ENCODE results near the gene MYO15B.

MYO15B gene

GRCh38 chr17:75642784-75643642 lies 55.4 kb downstream of the MYO15B start:
- H3K27me3 Mint-ChIP-seq: no peaks in the 10 kb centered on the region
- H3K27ac Mint-ChIP-seq: no peak overlapping the region
- H3K4me1 Mint-ChIP-seq (ENCODE audit: low read depth): peaks cover 28% of the 10 kb centered on the region
- intact Hi-C loops (cut with micrococcal nuclease): no loop called here
- no peaks in the 10 kb centered on the region for H3K9me3 Mint-ChIP-seq
- H3K4me3 Mint-ChIP-seq: no peak overlapping the region
- H3K36me3 Mint-ChIP-seq (ENCODE audit: low read depth): peaks cover 56% of the 10 kb centered on the region

- H3K4me1 Mint-ChIP-seq (ENCODE audit: low read depth): peaks cover 28% of the 10 kb centered on the region
These were observed 56.0 kb downstream of the MYO15B start for GRCh38 chr17:75643643-75644017.

DNA sequence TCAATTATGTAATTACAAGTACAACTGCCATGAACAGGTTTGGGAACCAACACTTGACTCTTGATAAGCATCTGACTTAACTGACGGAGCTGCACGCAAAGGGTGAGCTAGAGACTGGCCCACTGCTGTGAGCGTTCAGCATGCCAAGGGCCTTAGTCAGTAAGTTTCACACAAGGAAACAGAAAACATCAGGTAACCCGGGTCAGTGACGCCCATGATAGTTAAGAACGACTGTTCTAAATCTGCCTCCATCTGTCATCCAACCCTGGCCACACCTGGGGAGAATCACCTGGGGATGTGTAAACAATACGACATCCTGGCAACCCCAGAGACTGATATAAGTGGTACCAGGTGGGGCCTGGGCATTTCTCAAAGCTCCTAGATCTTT lies 57.9 kb downstream of the MYO15B start:
- no peaks in the 10 kb centered on the region for H3K27me3 Mint-ChIP-seq
- H3K4me3 Mint-ChIP-seq: no peak overlapping the region
- intact Hi-C loops (cut with micrococcal nuclease): no loop called here
- no peaks in the 10 kb centered on the region for H3K9me3 Mint-ChIP-seq
- peaks cover 56% of the 10 kb centered on the region for H3K36me3 Mint-ChIP-seq (ENCODE audit: low read depth)
- peaks cover 28% of the 10 kb centered on the region for H3K4me1 Mint-ChIP-seq (ENCODE audit: low read depth)
- peak overlapping the region; percentile 73 for H3K27ac Mint-ChIP-seq

More at GRCh38 chr17:75643643-75644017, 56.0 kb downstream of the MYO15B start:
- peaks cover 56% of the 10 kb centered on the region for H3K36me3 Mint-ChIP-seq (ENCODE audit: low read depth)
- H3K4me3 Mint-ChIP-seq: no peak overlapping the region
- no peaks in the 10 kb centered on the region for H3K9me3 Mint-ChIP-seq
- intact Hi-C loops (cut with micrococcal nuclease): no loop called here
- H3K27ac Mint-ChIP-seq: no peak overlapping the region
- no peaks in the 10 kb centered on the region for H3K27me3 Mint-ChIP-seq

GRCh38 chr17:75645889-75646637 lies 58.5 kb downstream of the MYO15B start:
- Mint-ChIP-seq H3K4me3 (no peak overlapping the region), H3K4me1 (ENCODE audit: low read depth) (peaks cover 28% of the 10 kb centered on the region), H3K27me3 (no peaks in the 10 kb centered on the region), H3K9me3 (no peaks in the 10 kb centered on the region), H3K27ac (peak overlapping the region; percentile 73), H3K36me3 (ENCODE audit: low read depth) (peaks cover 57% of the 10 kb centered on the region)
- intact Hi-C loops (cut with micrococcal nuclease): no loop called here

- H3K27me3 Mint-ChIP-seq: no peaks in the 10 kb centered on the region
These were observed 59.0 kb downstream of the MYO15B start for GRCh38 chr17:75646638-75646992.

DNA sequence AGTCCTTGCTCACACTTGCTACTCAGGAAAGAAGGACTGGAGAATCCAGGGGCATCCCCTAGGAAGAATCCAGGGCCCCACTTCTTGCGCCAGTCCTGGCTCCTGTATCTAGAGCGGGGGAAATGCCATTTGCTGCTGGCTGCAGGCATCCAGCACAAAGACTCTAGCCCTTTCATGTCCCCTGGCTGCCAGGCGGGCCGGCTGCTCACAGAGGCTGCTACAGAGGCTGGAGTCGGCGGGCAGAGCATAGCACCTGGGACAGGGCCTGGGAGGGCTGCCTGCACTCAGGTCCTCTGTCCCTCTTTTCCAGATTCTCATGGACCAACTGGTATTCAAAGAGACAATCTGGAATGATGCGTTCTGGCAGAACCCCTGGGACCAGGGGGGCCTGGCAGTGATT lies 59.5 kb downstream of the MYO15B start:
- no peaks in the 10 kb centered on the region for H3K27me3 Mint-ChIP-seq

More at GRCh38 chr17:75646638-75646992, 59.0 kb downstream of the MYO15B start:
- H3K27ac Mint-ChIP-seq: peak overlapping the region; percentile 73
- H3K4me3 Mint-ChIP-seq: no peak overlapping the region
- H3K9me3 Mint-ChIP-seq: no peaks in the 10 kb centered on the region
- intact Hi-C loops (cut with micrococcal nuclease): no loop called here
- peaks cover 28% of the 10 kb centered on the region for H3K4me1 Mint-ChIP-seq (ENCODE audit: low read depth)
- H3K36me3 Mint-ChIP-seq (ENCODE audit: low read depth): peaks cover 60% of the 10 kb centered on the region

GRCh38 chr17:75647921-75648320 lies 60.3 kb downstream of the MYO15B start:
- intact Hi-C loops (cut with micrococcal nuclease): no loop called here
- Mint-ChIP-seq H3K4me1 (ENCODE audit: low read depth) (peaks cover 16% of the 10 kb centered on the region), H3K36me3 (ENCODE audit: low read depth) (peaks cover 67% of the 10 kb centered on the region), H3K4me3 (no peak overlapping the region), H3K27ac (no peak overlapping the region), H3K27me3 (no peaks in the 10 kb centered on the region), H3K9me3 (no peaks in the 10 kb centered on the region)

More for the DNA sequence above, 59.5 kb downstream of the MYO15B start:
- H3K4me1 Mint-ChIP-seq (ENCODE audit: low read depth): peaks cover 25% of the 10 kb centered on the region
- H3K27ac Mint-ChIP-seq: no peak overlapping the region
- H3K4me3 Mint-ChIP-seq: no peak overlapping the region
- intact Hi-C loops (cut with micrococcal nuclease): no loop called here
- peaks cover 60% of the 10 kb centered on the region for H3K36me3 Mint-ChIP-seq (ENCODE audit: low read depth)
- no peaks in the 10 kb centered on the region for H3K9me3 Mint-ChIP-seq

GRCh38 chr17:75649687-75650086 lies 62.1 kb downstream of the MYO15B start:
- intact Hi-C loops (cut with micrococcal nuclease): no loop called here
- no peaks in the 10 kb centered on the region for H3K9me3 Mint-ChIP-seq
- H3K4me3 Mint-ChIP-seq: no peak overlapping the region
- H3K27ac Mint-ChIP-seq: no peak overlapping the region
- no peaks in the 10 kb centered on the region for H3K27me3 Mint-ChIP-seq
- peaks cover 22% of the 10 kb centered on the region for H3K4me1 Mint-ChIP-seq (ENCODE audit: low read depth)
- H3K36me3 Mint-ChIP-seq (ENCODE audit: low read depth): peaks cover 71% of the 10 kb centered on the region

DNA sequence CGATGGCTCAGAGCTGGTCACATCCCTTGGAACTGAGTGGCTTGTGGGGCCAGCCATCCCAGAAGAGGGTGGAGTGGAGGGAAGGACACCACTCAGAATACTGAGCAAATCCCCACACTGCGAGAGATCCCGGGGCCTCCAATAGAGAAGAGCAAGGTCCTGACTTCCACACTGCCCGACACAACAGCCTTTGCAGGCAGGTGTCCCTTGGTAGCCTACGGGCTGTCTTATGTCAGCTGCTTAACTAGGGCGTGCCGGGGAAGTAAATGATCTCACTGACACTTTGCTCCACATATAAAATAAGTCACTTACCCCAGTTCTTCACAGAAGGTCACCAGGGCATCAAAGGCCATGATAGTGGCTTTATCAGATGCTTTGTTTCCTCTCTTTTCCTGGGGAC lies 63.3 kb downstream of the MYO15B start:
- Mint-ChIP-seq H3K36me3 (ENCODE audit: low read depth) (peaks cover 82% of the 10 kb centered on the region), H3K27me3 (no peaks in the 10 kb centered on the region), H3K9me3 (no peaks in the 10 kb centered on the region), H3K4me1 (ENCODE audit: low read depth) (peaks cover 17% of the 10 kb centered on the region), H3K4me3 (no peak overlapping the region), H3K27ac (no peak overlapping the region)
- intact Hi-C loops (cut with micrococcal nuclease): no loop called here

GRCh38 chr17:75652341-75652740 lies 64.7 kb downstream of the MYO15B start:
- H3K27me3 Mint-ChIP-seq: no peaks in the 10 kb centered on the region
- H3K36me3 Mint-ChIP-seq (ENCODE audit: low read depth): peaks cover 97% of the 10 kb centered on the region
- intact Hi-C loops (cut with micrococcal nuclease): no loop called here
- H3K4me3 Mint-ChIP-seq: no peak overlapping the region
- H3K4me1 Mint-ChIP-seq (ENCODE audit: low read depth): peaks cover 6% of the 10 kb centered on the region
- no peak overlapping the region for H3K27ac Mint-ChIP-seq
- H3K9me3 Mint-ChIP-seq: no peaks in the 10 kb centered on the region

- Mint-ChIP-seq H3K4me3 (no peak overlapping the region), H3K4me1 (ENCODE audit: low read depth) (peaks cover 6% of the 10 kb centered on the region), H3K27ac (no peak overlapping the region), H3K36me3 (ENCODE audit: low read depth) (peaks cover 97% of the 10 kb centered on the region), H3K27me3 (no peaks in the 10 kb centered on the region), H3K9me3 (no peaks in the 10 kb centered on the region)
- intact Hi-C loops (cut with micrococcal nuclease): no loop called here
These were observed 65.4 kb downstream of the MYO15B start for GRCh38 chr17:75652934-75653549.

GRCh38 chr17:75654176-75654575 lies 66.6 kb downstream of the MYO15B start:
- no peaks in the 10 kb centered on the region for H3K27me3 Mint-ChIP-seq
- H3K9me3 Mint-ChIP-seq: no peaks in the 10 kb centered on the region
- no peak overlapping the region for H3K27ac Mint-ChIP-seq
- H3K36me3 Mint-ChIP-seq (ENCODE audit: low read depth): peaks cover 93% of the 10 kb centered on the region
- H3K4me1 Mint-ChIP-seq (ENCODE audit: low read depth): peaks cover 6% of the 10 kb centered on the region
- intact Hi-C loops (cut with micrococcal nuclease): no loop called here
- no peak overlapping the region for H3K4me3 Mint-ChIP-seq

- peaks cover 87% of the 10 kb centered on the region for H3K36me3 Mint-ChIP-seq (ENCODE audit: low read depth)
- H3K27me3 Mint-ChIP-seq: no peaks in the 10 kb centered on the region
- intact Hi-C loops (cut with micrococcal nuclease): no loop called here
- H3K4me3 Mint-ChIP-seq: no peak overlapping the region
- no peaks in the 10 kb centered on the region for H3K9me3 Mint-ChIP-seq
- peaks cover 6% of the 10 kb centered on the region for H3K4me1 Mint-ChIP-seq (ENCODE audit: low read depth)
- H3K27ac Mint-ChIP-seq: no peak overlapping the region
These were observed 70.6 kb downstream of the MYO15B start for GRCh38 chr17:75658237-75658636.

- intact Hi-C loops (cut with micrococcal nuclease): no loop called here
- H3K9me3 Mint-ChIP-seq: no peaks in the 10 kb centered on the region
- H3K27ac Mint-ChIP-seq: no peak overlapping the region
- peaks cover 7% of the 10 kb centered on the region for H3K4me1 Mint-ChIP-seq (ENCODE audit: low read depth)
- peaks cover 66% of the 10 kb centered on the region for H3K36me3 Mint-ChIP-seq (ENCODE audit: low read depth)
- H3K4me3 Mint-ChIP-seq: no peak overlapping the region
- H3K27me3 Mint-ChIP-seq: no peaks in the 10 kb centered on the region
These were observed 73.9 kb downstream of the MYO15B start for GRCh38 chr17:75661531-75661930.

All from dendritic cell treated with granulocyte-macrophage colony-stimulating factor and Interleukin-4, amounts not matched to agents 40 ng/mL and 50 ng/mL, for 4 days (primary cell).